GM12878 (cell line): ENCODE measurements around the gene RPL31.

Source experiments
- POLR2A ChIP-seq: IDR thresholded peaks from 2 replicates; pipeline ENCODE4 v1.6.1; 2011; ENCODE audit warnings: low read depth, mild to moderate bottlenecking, low read length
- RAD21 ChIP-seq: IDR thresholded peaks from 2 replicates; pipeline ENCODE4 v1.6.1; 2011; ENCODE audit warnings: mild to moderate bottlenecking, low read depth, low read length, moderate library complexity; ENCODE audit not compliant: insufficient read depth
- RELA ChIP-seq: fragments of 450-650 bp; IDR thresholded peaks from 2 replicates; pipeline ENCODE4 v1.8.0; 2014; ENCODE audit warnings: borderline replicate concordance; ENCODE audit not compliant: partially characterized antibody
- SUZ12 ChIP-seq: fragments of 200-600 bp; sonication (generic); IDR thresholded peaks from one replicate; pipeline ENCODE4 v1.6.1; 2018; ENCODE audit warnings: antibody characterized with exemption, mild to moderate bottlenecking; ENCODE audit not compliant: unreplicated experiment
- ZNF384 ChIP-seq: IDR thresholded peaks from 2 replicates; pipeline ENCODE4 v1.6.1; 2012; ENCODE audit warnings: low read depth, mild to moderate bottlenecking, low read length, improper control_type of control experiment, borderline replicate concordance
- TF ChIP-seq, protein P1 (sequence below), 3 experiments: IDR thresholded peaks in 2 of 3; conservative IDR thresholded peaks in 1 of 3; 2 replicates each; pipeline ENCODE4 v1.5.1; 2011; ENCODE audit warnings: low read depth in 3 of 3, low read length in 3 of 3, mild to moderate bottlenecking in 3 of 3, control low read depth in 2 of 3, moderate library complexity in 2 of 3, inconsistent platforms in 1 of 3, mixed read lengths in 1 of 3; ENCODE audit not compliant: control insufficient read depth in 2 of 3, insufficient read depth in 1 of 3; ENCODE audit errors: extremely low read depth in 1 of 3

DNA sequence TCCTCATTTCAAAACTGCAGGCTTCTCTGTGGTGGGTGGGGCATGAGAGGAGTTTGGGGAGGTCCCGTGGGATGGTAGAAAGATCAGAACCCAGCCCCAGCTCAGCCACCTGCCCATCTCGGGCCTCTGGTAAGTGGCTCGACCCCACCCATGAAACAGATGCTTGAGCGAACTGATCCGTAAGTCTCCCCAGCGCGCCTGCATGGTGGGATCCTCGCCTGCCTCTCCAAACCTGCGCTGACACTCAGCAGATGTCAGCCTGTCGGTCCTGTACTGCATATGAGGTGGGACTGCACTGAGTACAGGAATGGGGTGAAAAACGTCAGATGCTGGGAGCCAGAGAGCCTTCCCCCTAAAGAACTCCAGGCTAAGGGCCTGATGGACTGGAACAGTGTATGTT, 15.9 kb upstream of the RPL31 start:
- TF ChIP-seq RAD21, result no peak
- TF ChIP-seq ZNF384, result no peak
- no peak for TF ChIP-seq RELA
- no peak for TF ChIP-seq SUZ12
- no peak for TF ChIP-seq POLR2A
- TF ChIP-seq, protein P1, sequence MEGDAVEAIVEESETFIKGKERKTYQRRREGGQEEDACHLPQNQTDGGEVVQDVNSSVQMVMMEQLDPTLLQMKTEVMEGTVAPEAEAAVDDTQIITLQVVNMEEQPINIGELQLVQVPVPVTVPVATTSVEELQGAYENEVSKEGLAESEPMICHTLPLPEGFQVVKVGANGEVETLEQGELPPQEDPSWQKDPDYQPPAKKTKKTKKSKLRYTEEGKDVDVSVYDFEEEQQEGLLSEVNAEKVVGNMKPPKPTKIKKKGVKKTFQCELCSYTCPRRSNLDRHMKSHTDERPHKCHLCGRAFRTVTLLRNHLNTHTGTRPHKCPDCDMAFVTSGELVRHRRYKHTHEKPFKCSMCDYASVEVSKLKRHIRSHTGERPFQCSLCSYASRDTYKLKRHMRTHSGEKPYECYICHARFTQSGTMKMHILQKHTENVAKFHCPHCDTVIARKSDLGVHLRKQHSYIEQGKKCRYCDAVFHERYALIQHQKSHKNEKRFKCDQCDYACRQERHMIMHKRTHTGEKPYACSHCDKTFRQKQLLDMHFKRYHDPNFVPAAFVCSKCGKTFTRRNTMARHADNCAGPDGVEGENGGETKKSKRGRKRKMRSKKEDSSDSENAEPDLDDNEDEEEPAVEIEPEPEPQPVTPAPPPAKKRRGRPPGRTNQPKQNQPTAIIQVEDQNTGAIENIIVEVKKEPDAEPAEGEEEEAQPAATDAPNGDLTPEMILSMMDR (IDR thresholded peaks at IDR 0.05 in 2 of 3, conservative IDR thresholded peaks at IDR 0.05 in 1 of 3; ENCODE audit: control insufficient read depth in 2 of 3, extremely low read depth in 1 of 3, insufficient read depth in 1 of 3, low read depth in 3 of 3, low read length in 3 of 3), result no peak
